HG02798 (cell line): ENCODE measurements around the gene WWC1.
A peak's percentile ranks its signal among the peaks of the same experiment; 100 is the strongest.

Experiments
- ATAC-seq: cut with Tn5 transposase; IDR thresholded peaks from one replicate; pipeline ENCODE4 v1.9.1; 2021; ENCODE audit warnings: mild to moderate bottlenecking; ENCODE audit not compliant: unreplicated experiment, poor library complexity

Gene WWC1

GRCh38 chr5:168357876-168358275 is 66.4 kb downstream of the WWC1 start:
- ATAC-seq: no peak

GRCh38 chr5:168359820-168360460 is 68.5 kb downstream of the WWC1 start:
- ATAC-seq: no peak

- ATAC-seq: no peak
Measured at GRCh38 chr5:168360521-168361285, 69.3 kb downstream of the WWC1 start.

GRCh38 chr5:168362097-168362885 is 70.8 kb downstream of the WWC1 start:
- no peak for ATAC-seq

- no peak for ATAC-seq
Measured at GRCh38 chr5:168364151-168364661, 72.8 kb downstream of the WWC1 start.

GRCh38 chr5:168364750-168365550 is 73.5 kb downstream of the WWC1 start:
- ATAC-seq: no peak

GRCh38 chr5:168365581-168366081 is 74.2 kb downstream of the WWC1 start:
- no peak for ATAC-seq

- no peak for ATAC-seq
Measured at GRCh38 chr5:168366116-168366515, 74.7 kb downstream of the WWC1 start.

GRCh38 chr5:168368854-168369253 is 77.4 kb downstream of the WWC1 start:
- ATAC-seq: no peak

GRCh38 chr5:168370831-168371230 is 79.4 kb downstream of the WWC1 start:
- no peak for ATAC-seq

- ATAC-seq: peak; percentile 57
Measured at GRCh38 chr5:168372356-168372946, 81.0 kb downstream of the WWC1 start.

- no peak for ATAC-seq
Measured at GRCh38 chr5:168374532-168374931, 83.1 kb downstream of the WWC1 start.

GRCh38 chr5:168375214-168375613 is 83.8 kb downstream of the WWC1 start:
- ATAC-seq: no peak

GRCh38 chr5:168377525-168377924 is 86.1 kb downstream of the WWC1 start:
- no peak for ATAC-seq

- no peak for ATAC-seq
Measured at GRCh38 chr5:168378741-168379140, 87.3 kb downstream of the WWC1 start.

GRCh38 chr5:168382421-168382820 is 91.0 kb downstream of the WWC1 start:
- no peak for ATAC-seq

GRCh38 chr5:168390491-168390890 is 99.0 kb downstream of the WWC1 start:
- ATAC-seq: no peak

GRCh38 chr5:168393773-168394172 is 102.3 kb downstream of the WWC1 start:
- ATAC-seq: no peak

GRCh38 chr5:168400429-168401220 is 109.2 kb downstream of the WWC1 start:
- ATAC-seq: no peak
